UCSD-AML1 (cell line): ENCODE measurements around the gene CMA1.
"Not testable (repeated sequence)": the region's sequence is repeated elsewhere in the genome, so short reads cannot be mapped to it uniquely, and the experiment has no call there.

Experiments
- DNase-seq: peaks from one replicate; lab custom pipeline; 2025; ENCODE audit not compliant: unreplicated experiment; lab: John Stamatoyannopoulos, UW

CMA1 gene

DNA sequence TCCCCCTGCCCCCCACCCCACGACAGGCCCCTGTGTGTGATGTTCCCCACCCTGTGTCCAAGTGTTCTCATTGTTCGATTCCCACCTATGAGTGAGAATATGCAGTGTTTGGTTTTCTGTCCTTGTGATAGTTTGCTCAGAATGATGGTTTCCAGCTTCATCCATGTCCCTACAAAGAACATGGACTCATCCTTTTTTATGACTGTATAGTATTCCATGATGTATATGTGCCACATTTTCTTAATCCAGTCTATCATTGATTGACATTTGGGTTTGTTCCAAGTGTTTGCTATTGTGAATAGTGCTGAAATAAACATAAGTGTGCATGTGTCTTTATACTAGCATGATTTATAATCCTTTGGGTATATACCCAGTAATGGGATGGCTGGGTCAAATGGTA lies 37.6 kb downstream of the CMA1 start:
- not testable (repeated sequence) for DNase-seq

DNA sequence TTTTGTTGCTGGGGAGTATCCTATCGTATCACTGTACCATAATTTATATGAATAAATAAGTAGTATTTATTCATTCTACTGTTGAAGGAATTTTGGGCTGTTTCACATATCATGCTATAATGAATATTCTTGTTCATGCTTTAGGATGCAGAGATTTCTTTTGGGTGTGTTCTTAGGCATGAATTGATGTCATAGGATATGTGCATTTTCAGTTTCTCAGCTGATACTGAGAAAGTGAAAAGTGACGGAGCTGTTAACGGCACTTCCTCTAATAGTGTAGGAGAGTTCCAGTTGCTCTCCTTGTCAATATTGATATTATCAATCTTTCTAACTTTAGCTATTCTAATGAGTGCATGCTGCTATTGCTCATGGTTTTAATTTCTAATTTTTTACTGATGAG lies 42.3 kb downstream of the CMA1 start:
- DNase-seq = no peak

DNA sequence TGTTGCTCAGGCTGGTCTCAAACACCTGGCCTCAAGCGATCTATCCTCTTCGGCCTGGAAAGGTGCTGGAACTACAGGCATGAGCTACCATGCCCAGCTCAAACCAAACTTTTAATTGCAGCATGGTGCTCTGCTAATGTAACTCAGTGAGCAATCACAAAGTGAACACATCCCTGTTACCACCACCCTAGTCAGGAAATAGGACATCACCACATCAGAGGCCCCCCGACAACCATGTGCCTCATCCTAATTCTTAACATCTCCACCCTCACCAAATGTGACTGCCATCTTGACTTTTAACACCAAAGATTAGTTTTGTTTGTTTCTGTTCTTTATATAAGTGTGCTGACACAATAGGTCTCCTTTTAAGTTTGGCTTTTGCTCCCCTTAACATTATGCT lies 42.7 kb downstream of the CMA1 start:
- DNase-seq = no peak

DNA sequence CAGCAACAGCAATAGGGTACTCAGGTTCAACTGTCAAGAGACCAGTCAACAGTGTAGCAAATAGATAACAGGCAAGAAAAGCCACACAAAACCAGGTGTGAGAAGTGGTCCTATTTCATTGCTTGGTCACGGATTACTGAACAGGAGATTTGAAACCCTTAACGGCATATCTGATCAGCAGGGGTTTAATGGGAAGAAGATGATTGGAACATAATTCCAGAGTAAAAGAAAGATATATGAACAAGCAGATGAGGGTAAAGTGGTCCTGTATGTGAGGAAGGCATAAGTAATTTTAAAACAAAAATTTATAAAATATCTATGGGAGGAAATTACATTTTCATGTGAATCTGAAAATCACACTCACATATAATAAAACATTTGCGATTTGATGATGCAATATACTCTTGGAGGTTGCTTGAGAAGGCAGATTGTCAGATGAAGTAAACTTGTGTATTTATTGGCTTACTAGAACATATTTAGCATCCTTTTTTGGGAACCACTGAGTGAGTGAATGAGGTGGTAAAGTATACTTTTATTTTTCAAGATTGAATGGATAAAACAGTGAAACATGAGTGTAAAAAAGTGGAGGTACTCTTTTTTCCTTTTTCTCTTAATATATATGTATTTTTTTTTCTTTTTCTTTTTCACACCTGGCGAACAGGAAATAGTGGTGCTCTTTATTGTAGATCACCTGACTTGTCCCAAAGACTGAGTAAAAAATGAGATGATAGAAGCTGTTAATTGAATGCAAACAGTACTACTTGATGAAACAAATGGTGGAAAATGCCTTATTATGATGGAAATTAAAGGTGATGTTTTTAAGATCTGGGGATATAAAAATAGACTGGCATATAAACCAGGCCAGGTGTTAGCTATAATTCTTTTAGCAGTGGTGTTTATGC lies 43.9 kb downstream of the CMA1 start:
- DNase-seq = no peak

DNA sequence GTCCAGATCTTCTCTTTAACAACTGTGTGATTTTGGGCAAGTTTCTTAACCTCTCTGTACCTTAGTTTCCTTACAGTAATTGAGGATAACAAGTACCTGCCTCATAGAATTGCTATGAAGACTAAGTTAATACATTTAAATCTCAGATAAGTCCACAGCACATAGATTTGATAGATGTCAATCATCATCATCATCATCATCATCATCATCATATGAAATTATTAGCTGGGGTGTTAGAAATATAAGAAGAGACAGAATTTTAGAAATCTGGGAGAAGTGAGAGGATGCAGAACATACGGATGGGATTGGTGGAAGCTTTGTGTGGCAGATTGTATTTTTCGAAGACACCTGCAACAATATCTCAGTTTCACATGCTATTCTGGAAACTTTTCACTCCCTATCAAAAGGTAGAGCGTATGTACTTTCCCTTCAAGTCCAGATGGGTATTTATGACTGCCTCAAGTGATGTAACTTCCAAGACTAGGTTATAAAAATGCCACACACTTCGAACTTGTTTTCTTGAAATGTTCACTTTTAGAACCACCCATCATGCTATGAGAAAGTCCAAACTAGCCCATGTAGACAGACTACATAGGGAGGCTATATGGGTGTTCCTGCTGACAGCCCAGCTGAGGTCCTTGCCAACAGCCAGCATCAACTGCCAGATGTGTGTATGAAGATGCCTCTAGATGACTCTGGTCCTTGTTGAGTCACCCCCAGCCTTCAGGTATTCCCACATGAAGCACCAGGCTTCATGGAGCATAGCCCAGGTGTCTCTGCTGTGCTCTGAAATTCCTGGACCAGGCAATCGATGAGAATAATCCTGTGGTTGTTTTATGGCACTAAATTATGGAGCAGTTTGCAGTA lies 44.8 kb downstream of the CMA1 start:
- DNase-seq = no peak

DNA sequence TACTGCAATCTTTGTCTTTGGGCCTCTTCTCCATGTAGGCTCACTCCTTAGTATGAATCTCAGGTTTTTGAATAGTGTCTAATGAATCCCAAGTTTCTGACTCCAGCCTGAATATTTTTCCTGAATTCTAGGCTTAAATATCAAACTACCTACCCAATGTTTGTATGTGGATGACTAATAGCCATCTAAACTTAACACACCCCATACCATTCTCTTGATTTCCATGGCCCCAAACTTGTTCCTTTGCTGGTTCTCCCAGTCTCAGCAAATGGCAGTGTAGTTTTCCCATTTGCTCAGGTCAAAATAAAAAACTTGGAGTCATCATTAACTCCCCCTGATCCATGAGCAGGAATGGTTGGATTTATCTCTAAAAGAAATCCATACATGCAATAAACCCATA lies 46.7 kb downstream of the CMA1 start:
- DNase-seq = no peak

DNA sequence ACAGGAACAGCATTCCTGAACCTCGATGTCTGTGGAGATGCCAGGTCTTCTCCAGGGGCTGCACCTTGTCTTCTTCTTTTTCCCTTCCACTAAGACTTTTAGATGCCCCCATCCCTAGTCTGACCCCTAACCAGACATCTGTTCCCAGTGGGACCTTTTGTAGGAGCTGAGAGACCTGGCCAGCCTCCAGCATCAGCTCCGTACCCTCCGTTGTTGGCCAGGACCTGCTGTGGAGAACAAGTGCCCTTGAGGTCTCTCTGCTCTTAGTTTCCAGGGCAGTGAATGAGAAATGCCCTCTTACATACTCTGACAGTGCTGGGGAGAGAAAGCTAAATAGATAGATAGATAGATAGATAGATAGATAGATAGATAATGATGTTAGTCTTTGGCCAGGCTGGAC lies 48.7 kb downstream of the CMA1 start:
- no peak for DNase-seq

DNA sequence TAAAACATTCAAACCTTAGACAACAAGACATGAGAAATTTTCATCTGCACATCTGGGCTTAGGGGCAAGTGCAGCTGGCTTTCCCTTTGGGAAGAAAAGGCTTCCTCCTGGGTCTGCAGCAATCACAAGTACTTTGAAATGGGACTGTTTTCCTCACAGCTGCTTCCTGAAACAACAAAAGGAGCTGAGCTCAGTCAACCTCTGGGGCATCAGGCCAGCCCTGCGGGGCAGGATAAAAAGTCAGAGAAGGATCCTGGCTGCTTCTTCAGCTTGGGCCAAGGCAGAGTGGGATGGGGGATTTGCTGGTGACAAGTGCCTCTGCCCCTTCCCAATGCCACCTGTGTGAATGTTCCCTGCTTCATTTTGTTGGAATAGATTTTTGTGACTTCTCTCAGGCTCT lies 49.3 kb downstream of the CMA1 start:
- DNase-seq = no peak

DNA sequence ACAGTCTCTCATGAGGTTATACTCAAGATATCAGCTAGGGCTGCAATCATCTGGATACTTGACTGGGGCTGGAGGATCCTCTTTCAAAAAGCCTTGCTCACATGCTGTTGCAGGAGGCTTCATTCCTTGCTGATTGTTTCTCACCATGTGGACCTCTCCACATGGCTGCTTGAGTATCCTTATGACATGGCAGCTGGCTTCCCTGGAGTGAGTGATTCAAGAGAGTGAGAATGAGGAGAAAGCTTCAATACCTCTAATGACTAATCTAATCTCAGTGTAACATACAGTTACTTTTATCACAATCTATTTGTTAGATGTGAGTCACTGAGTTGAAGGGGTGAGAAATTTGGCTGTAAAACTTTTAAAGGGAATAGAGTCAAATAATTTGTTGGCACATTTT lies 51.1 kb downstream of the CMA1 start:
- DNase-seq = no peak
